Peyer's patch (tissue), 4 donors: Measurements from ENCODE around the gene HDX.

Source experiments
- CTCF ChIP-seq, 6 experiments: fragments of 450-650 bp in 4 of 6; fragments of 200-600 bp in 2 of 6; sonication (generic) in 1 of 6; IDR thresholded peaks; one replicate each; pipeline ENCODE4 v1.5.1; 2017 to 2019; ENCODE audit warnings: antibody characterized with exemption in 6 of 6, mild to moderate bottlenecking in 3 of 6, moderate library complexity in 1 of 6
- POLR2A ChIP-seq, 2 donors: fragments of 450-650 bp; IDR thresholded peaks; one replicate each; pipeline ENCODE4 v1.5.1; 2017; ENCODE audit warnings: antibody characterized with exemption in 2 of 2, mild to moderate bottlenecking in 2 of 2, moderate library complexity in 2 of 2

- TF ChIP-seq CTCF (IDR thresholded peaks at IDR 0.05) (no peak), POLR2A (IDR thresholded peaks at IDR 0.05) (no peak)
Observed at GRCh38 chrX:84362184-84362838, 139.9 kb downstream of the HDX start.
